ENCODE measurements around the gene DEAF1.

DNA sequence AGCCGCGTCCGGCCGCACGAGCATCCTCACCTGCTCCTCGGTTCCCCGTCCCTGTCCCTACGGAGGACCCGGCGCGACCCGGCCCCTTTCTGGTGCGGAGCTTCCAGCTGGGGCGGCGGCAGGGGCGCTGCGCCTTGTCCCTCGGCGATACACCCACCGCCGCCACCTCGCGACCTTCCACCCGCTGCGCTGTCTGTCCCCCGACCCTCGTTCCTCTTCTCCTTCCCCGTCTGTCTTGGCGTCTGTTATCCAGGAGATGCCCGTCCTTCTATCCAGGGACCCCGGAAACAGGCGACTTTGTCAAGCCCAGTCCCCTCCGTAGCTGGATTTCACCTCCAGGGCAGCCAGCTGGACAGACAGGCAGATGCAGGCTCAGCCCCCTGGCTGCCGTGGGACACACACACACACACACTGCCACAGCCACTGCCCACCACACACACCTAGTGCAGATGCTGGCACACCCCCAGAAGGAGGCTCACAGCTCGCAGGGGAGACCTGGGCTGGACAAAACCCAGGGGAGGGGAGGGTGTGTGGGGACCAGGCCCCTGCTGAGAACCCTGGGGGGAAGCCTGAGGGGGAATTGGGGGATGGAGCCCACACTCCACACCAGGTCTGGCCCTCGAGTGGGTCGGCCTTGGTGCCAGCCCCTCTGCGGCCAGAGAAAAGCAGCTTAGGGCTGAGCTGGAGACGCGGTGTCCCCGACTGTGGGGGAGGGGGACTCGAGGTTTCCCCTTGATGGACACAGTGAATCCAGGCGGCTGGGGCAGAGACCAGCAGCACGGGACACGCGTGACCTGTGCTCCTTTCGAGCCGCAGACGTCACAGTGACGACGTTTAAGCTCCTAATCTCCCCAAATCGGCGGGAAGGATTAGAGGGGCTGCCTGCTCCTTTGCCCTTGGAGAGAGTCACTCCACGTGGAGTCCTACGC is 57.2 kb downstream of the DEAF1 start:
- TF ChIP-seq, protein P1, sequence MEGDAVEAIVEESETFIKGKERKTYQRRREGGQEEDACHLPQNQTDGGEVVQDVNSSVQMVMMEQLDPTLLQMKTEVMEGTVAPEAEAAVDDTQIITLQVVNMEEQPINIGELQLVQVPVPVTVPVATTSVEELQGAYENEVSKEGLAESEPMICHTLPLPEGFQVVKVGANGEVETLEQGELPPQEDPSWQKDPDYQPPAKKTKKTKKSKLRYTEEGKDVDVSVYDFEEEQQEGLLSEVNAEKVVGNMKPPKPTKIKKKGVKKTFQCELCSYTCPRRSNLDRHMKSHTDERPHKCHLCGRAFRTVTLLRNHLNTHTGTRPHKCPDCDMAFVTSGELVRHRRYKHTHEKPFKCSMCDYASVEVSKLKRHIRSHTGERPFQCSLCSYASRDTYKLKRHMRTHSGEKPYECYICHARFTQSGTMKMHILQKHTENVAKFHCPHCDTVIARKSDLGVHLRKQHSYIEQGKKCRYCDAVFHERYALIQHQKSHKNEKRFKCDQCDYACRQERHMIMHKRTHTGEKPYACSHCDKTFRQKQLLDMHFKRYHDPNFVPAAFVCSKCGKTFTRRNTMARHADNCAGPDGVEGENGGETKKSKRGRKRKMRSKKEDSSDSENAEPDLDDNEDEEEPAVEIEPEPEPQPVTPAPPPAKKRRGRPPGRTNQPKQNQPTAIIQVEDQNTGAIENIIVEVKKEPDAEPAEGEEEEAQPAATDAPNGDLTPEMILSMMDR (IDR thresholded peaks at IDR 0.05), result no peak
- no peak for TF ChIP-seq POLR2A (IDR thresholded peaks at IDR 0.05)
